ENCODE data around the gene TTC7B. TPM values are rescaled to one million over a fixed set of nuclear protein-coding genes. Genes with fewer than 3 reads are reported as not detected.

The TTC7B gene
- total RNA-seq, 2 donors from 2014 or later = 25.0 to 40.7 TPM

DNA sequence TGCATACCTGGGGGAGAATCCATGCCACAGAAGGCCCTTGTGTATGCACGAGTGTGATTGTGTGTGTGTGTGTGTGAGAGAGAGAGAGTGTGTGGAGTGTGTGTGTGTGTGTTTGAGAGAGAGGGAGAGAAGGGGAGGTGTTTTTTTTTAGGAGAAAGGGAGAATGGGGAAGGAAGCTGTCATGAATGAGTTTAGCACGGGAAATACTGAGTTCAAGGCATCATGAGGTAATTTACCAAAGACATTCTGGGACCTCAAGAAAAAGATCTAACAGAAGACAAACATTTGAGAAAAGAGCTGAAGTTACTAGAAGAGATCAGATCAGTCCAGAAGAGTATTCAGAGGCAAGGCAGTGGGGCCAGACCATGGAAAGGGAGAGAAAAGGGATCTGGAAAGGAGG, 157.1 kb downstream of the TTC7B start:
- TF ChIP-seq, protein P1, sequence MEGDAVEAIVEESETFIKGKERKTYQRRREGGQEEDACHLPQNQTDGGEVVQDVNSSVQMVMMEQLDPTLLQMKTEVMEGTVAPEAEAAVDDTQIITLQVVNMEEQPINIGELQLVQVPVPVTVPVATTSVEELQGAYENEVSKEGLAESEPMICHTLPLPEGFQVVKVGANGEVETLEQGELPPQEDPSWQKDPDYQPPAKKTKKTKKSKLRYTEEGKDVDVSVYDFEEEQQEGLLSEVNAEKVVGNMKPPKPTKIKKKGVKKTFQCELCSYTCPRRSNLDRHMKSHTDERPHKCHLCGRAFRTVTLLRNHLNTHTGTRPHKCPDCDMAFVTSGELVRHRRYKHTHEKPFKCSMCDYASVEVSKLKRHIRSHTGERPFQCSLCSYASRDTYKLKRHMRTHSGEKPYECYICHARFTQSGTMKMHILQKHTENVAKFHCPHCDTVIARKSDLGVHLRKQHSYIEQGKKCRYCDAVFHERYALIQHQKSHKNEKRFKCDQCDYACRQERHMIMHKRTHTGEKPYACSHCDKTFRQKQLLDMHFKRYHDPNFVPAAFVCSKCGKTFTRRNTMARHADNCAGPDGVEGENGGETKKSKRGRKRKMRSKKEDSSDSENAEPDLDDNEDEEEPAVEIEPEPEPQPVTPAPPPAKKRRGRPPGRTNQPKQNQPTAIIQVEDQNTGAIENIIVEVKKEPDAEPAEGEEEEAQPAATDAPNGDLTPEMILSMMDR (IDR thresholded peaks at IDR 0.05) = no peak
- no peaks in the 10 kb centered on the region for H3K9me3 ChIP-seq
- no peak for DNase-seq (ENCODE audit: low spot score)
- intact Hi-C loops (cut with DNase I) = no loop called here
- no peaks in the 10 kb centered on the region for H3K4me1 ChIP-seq (replicated peaks)
- no peaks in the 10 kb centered on the region for H3K36me3 ChIP-seq
- no peak overlapping the region for H3K27ac ChIP-seq
- WGBS = 78% methylated on average over 2 of the region's 2 CpGs
- H3K4me3 ChIP-seq = no peak overlapping the region
- no peaks in the 10 kb centered on the region for H3K27me3 ChIP-seq (replicated peaks; ENCODE audit: insufficient read depth)

DNA sequence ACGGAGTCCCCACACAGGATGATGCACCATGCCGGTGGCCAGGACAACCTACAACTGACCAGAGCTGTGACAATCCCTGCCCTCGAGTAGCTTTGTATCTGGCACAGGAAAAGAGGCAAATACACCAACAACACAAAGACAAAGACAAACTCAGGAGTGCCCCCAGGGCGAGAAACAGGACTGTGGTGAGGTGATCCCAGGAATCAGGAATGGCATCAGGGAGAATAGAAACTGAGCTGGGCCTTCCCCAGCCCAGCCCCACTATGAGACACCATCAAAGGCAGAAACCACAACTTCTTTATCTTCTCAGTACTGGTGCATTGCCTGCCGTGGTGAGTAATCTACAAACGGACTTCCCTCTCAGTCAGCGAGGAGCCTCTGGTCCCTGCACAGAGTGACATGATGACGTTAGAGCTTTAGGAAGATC, 157.7 kb downstream of the TTC7B start:
- DNase-seq (ENCODE audit: low spot score) = no peak
- intact Hi-C loops (cut with DNase I) = no loop called here
- no peaks in the 10 kb centered on the region for H3K27me3 ChIP-seq (replicated peaks; ENCODE audit: insufficient read depth)
- H3K4me3 ChIP-seq = no peak overlapping the region
- TF ChIP-seq, protein P1 (IDR thresholded peaks at IDR 0.05) = no peak
- TF ChIP-seq POLR2A (IDR thresholded peaks at IDR 0.05) = no peak
- no peak for TF ChIP-seq POLR2AphosphoS5 (IDR thresholded peaks at IDR 0.05)
- H3K27ac ChIP-seq = no peak overlapping the region
- H3K36me3 ChIP-seq = no peaks in the 10 kb centered on the region
- H3K9me3 ChIP-seq = no peaks in the 10 kb centered on the region
- H3K4me1 ChIP-seq (replicated peaks) = no peaks in the 10 kb centered on the region
- 75% methylated on average over 8 of the region's 8 CpGs for WGBS

DNA sequence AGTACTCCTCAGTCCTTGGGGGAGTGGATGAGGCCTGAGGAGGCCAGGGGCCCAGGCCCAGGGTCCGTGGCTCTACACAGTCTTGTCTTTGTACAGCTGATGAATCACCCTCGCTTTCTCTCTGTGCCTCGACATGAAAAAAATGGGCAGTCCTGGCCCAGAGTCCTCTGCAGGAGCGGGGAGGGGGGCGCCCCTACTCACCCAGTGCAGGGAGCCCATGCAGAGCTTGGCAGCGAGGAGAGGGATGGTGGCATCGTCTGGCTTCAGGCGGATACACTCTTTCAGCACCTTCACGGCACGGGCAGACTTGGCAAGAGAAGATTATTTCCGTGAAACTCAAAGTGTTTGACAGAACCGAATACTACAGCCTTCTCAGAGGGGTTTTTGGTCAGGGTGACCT, 159.3 kb downstream of the TTC7B start:
- DNase-seq (ENCODE audit: low spot score) = no peak
- no peak for TF ChIP-seq POLR2AphosphoS5 (IDR thresholded peaks at IDR 0.05)
- TF ChIP-seq, protein P1 (IDR thresholded peaks at IDR 0.05) = no peak
- TF ChIP-seq POLR2A (IDR thresholded peaks at IDR 0.05) = no peak
- Histone ChIP-seq H3K36me3 (no peaks in the 10 kb centered on the region), H3K4me3 (no peak overlapping the region), H3K27me3 (replicated peaks; ENCODE audit: insufficient read depth) (no peaks in the 10 kb centered on the region), H3K9me3 (no peaks in the 10 kb centered on the region), H3K4me1 (replicated peaks) (no peaks in the 10 kb centered on the region), H3K27ac (no peak overlapping the region)
- 82% methylated on average over 12 of the region's 12 CpGs for WGBS
- intact Hi-C loops (cut with DNase I) = no loop called here

DNA sequence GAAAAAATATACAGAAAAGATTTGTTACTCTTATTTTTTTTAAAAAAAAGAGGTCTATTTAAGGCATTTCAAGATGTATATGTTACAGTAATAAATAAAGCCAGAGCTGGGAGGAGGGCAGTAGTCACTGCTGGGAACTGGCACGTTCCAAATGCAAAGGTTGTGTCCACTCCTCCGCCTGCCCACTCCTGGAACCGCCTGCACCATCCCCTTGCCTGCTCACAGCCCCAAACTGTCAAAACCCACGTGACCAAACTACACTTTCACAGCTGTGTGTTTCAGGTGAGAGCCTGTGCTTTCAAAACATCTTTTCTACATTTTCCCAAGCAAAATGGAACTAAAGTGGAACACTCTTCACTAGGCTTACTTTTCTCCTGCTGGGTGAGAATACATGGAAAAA, 160.4 kb downstream of the TTC7B start:
- intact Hi-C loops (cut with DNase I) = no loop called here
- no peaks in the 10 kb centered on the region for H3K4me1 ChIP-seq (replicated peaks)
- TF ChIP-seq, protein P1 (IDR thresholded peaks at IDR 0.05) = no peak
- TF ChIP-seq POLR2A (IDR thresholded peaks at IDR 0.05) (no peak), POLR2AphosphoS5 (IDR thresholded peaks at IDR 0.05) (no peak)
- H3K36me3 ChIP-seq = no peaks in the 10 kb centered on the region
- 94% methylated on average over 4 of the region's 4 CpGs for WGBS
- H3K27me3 ChIP-seq (replicated peaks; ENCODE audit: insufficient read depth) = no peaks in the 10 kb centered on the region
- H3K27ac ChIP-seq = no peak overlapping the region
- H3K4me3 ChIP-seq = no peak overlapping the region
- DNase-seq (ENCODE audit: low spot score) = no peak
- H3K9me3 ChIP-seq = no peaks in the 10 kb centered on the region

DNA sequence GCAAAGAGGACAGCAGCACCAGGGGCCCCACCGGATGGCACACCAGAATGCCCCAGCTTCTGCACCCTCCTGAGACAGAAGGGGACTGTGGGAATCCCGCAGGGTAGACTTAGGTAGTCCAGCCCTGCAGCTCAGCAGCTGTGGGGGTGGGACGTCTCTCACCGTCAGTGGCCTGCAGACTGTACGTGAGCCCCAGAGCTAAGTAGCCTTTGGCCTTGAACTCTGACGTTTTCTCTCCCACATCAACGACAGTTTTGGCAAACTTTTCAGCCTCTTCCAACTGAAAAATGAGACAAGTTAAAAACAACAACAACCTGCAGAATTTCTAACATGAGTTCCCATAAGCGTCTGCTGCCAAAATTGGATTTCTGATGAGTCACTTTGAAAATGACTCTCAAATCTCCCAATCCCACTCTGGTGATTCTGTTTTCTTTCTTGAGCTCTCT, 161.4 kb downstream of the TTC7B start:
- intact Hi-C loops (cut with DNase I) = no loop called here
- no peak for DNase-seq (ENCODE audit: low spot score)
- Histone ChIP-seq H3K4me1 (replicated peaks) (no peaks in the 10 kb centered on the region), H3K36me3 (no peaks in the 10 kb centered on the region), H3K4me3 (no peak overlapping the region), H3K27me3 (replicated peaks; ENCODE audit: insufficient read depth) (no peaks in the 10 kb centered on the region), H3K27ac (no peak overlapping the region), H3K9me3 (no peaks in the 10 kb centered on the region)
- TF ChIP-seq, protein P1 (IDR thresholded peaks at IDR 0.05) = no peak
- TF ChIP-seq POLR2AphosphoS5 (IDR thresholded peaks at IDR 0.05) = no peak
- no peak for TF ChIP-seq POLR2A (IDR thresholded peaks at IDR 0.05)
- WGBS = 71% methylated on average over 8 of the region's 8 CpGs

All from prostate gland (tissue), 2 donors.